Stomach (tissue), 9 donors: ENCODE results near the gene PLPP2. TPM values are rescaled to one million over a fixed set of nuclear protein-coding genes. Genes with fewer than 3 reads are reported as not detected.
"Not testable (repeated sequence)": the region's sequence is repeated elsewhere in the genome, so short reads cannot be mapped to it uniquely, and the experiment has no call there.

Experiments
- DNase-seq, 2 donors: peaks; one replicate each; pipeline versions ENCODE4 v3.0.0 to v3.0.0-alpha.2; 2013 to 2019
- H3K27ac ChIP-seq, 5 donors: fragments of 200-600 bp in 4 of 5; sonication (generic) in 4 of 5; one replicate each; pipeline ENCODE4 v1.5.1; 2013 to 2019; ENCODE audit warnings: mild to moderate bottlenecking in 1 of 5, moderate library complexity in 1 of 5
- H3K27me3 ChIP-seq, 3 donors: fragments of 200-600 bp; sonication (generic); one replicate each; pipeline ENCODE4 v1.5.1; 2017 to 2019; ENCODE audit warnings: mixed run types in 1 of 3
- H3K36me3 ChIP-seq, 4 donors: fragments of 200-600 bp; sonication (generic); 1 replicate in 3 of 4; 2 replicates in 1 of 4; pipeline ENCODE4 v1.5.1; 2016 to 2019
- H3K4me1 ChIP-seq, 4 donors: fragments of 200-600 bp; sonication (generic); one replicate each; pipeline ENCODE4 v1.5.1; 2016 to 2019
- H3K4me3 ChIP-seq, 4 donors: fragments of 200-600 bp; sonication (generic) in 3 of 4; one replicate each; pipeline ENCODE4 v1.5.1; 2016 to 2019; ENCODE audit warnings: mild to moderate bottlenecking in 1 of 4
- H3K9me3 ChIP-seq, 4 donors: fragments of 200-600 bp; sonication (generic); one replicate each; pipeline ENCODE4 v1.5.1; 2016 to 2019
- CTCF ChIP-seq, 7 experiments: fragments of 450-650 bp in 4 of 7; fragments of 200-600 bp in 3 of 7; sonication (generic) in 3 of 7; IDR thresholded peaks; one replicate each; pipeline ENCODE4 v1.5.1; 2016 to 2019; ENCODE audit warnings: antibody characterized with exemption in 7 of 7, control low read depth in 2 of 7, mild to moderate bottlenecking in 1 of 7
- EP300 ChIP-seq: sonication (generic); formaldehyde crosslinking; IDR thresholded peaks from one replicate; pipeline ENCODE4 v1.6.1; 2017; ENCODE audit warnings: antibody characterized with exemption
- POLR2A ChIP-seq, 4 donors: fragments of 450-650 bp; IDR thresholded peaks; one replicate each; pipeline ENCODE4 v1.6.1; 2016; ENCODE audit warnings: antibody characterized with exemption in 4 of 4, control low read depth in 2 of 4, mild to moderate bottlenecking in 1 of 4, moderate library complexity in 1 of 4
- POLR2AphosphoS5 ChIP-seq, 3 donors: sonication (generic); formaldehyde crosslinking; IDR thresholded peaks; one replicate each; pipeline ENCODE4 v1.6.1; 2016; ENCODE audit warnings: antibody characterized with exemption in 3 of 3
- WGBS, 5 donors: extraction: QIAGEN DNeasy Blood & Tissue Kit in 3 of 5; methylation state at CpG; one replicate each; pipeline versions ENCODE4 v1.1.5 to v1.1.7; 2013 to 2018; 5-methylcytosine and 5-hydroxymethylcytosine counted together
- intact Hi-C: fragments of 100-400 bp; cut with DNase I; formaldehyde crosslinking; loops from one replicate; pipeline ENCODE4 v1.15.1; 2023; ENCODE audit warnings: low total_unique reads
- polyA plus RNA-seq, 3 donors: library from polyadenylated mRNA; stranded (reverse); fragments of 200-250 nt; gene quantifications; one replicate each; pipeline ENCODE4 v1.2.3, GENCODE V29; 2013
- total RNA-seq, 5 donors: library from RNA; depleted of rRNA; stranded (reverse); fragments of >200 nt; gene quantifications; one replicate each; pipeline versions ENCODE4 v1.1.0 to v1.2.3, GENCODE V29; 2014 to 2016
- donor health status: healthy with polysubstance abuse.
- donor health status: Bipolar disorder and iron deficiency.
- donor health status: healthy.

PLPP2 gene
- total and polyA plus RNA-seq, 8 donors: 22.2 to 228 (median 46.1) TPM

DNA sequence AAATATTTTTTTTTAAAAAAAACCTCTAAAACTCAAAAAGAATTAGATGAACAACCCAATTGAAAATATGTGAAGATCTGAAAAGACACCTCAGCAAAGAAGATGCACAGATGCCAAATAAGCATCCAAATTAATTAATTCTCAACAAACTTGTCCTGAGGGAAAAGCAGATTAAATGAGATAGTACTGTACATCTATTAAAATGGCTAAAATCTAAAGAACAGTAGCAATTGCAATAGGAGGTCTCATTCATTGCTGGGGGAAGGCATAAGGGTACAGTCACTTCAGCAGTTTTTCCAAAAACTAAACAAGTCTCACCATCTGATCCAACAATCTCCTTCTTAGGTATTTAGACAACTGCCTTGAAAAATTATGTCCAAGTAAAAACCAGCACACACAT lies 22.0 kb downstream of the PLPP2 start:
- intact Hi-C loops: no loop called here

DNA sequence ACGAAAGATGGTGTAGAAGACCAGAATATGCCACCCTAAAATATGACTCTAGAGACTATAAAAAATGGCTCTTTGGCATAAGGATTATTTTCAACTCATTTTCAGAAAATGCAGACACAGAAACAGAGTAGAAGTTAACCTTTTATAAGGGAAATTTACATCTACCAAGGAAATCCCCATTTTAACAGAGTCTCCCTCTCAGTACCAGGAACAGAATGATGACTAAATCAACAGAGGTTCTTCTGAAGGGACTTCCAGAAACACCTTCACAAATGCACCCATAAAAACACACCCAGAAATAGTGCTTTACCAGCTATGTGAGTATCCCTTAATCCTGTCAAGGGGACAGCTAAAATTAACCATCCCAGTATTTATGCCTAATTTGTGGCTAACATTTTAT lies 29.1 kb downstream of the PLPP2 start:
- 85 to 97% (median 92%) methylated on average over 1 of the region's 1 CpG for WGBS, 5 donors
- peaks cover 0 to 52% (median 0%) of the 10 kb centered on the region in 3 donors for H3K27me3 ChIP-seq
- intact Hi-C loops: no loop called here

More for the DNA sequence above, 22.0 kb downstream of the PLPP2 start:
- Histone ChIP-seq H3K4me1 (peaks cover 4 to 14% (median 11%) of the 10 kb centered on the region in 4 donors), H3K36me3 (no peaks in the 10 kb centered on the region), H3K27me3 (peaks cover 0 to 60% (median 0%) of the 10 kb centered on the region in 3 donors), H3K27ac (no peak overlapping the region), H3K4me3 (no peak overlapping the region), H3K9me3 (no peaks in the 10 kb centered on the region)
- no peak for DNase-seq
- TF ChIP-seq POLR2AphosphoS5 (IDR thresholded peaks at IDR 0.05): no peak
- no peak for TF ChIP-seq CTCF (IDR thresholded peaks at IDR 0.05)
- TF ChIP-seq EP300: no peak
- no peak for TF ChIP-seq POLR2A (IDR thresholded peaks at IDR 0.05)

GRCh38 chr19:256804-257203 lies 34.4 kb downstream of the PLPP2 start:
- peaks cover 0 to 30% (median 0%) of the 10 kb centered on the region in 3 donors for H3K27me3 ChIP-seq
- DNase-seq, H3K27ac ChIP-seq, H3K4me1 ChIP-seq, H3K4me3 ChIP-seq, H3K9me3 ChIP-seq, intact Hi-C loops, H3K36me3 ChIP-seq: not testable (repeated sequence)
- 66 to 82% (median 77%) methylated on average over 3 of the region's 3 CpGs for WGBS, 5 donors

More for the DNA sequence above, 29.1 kb downstream of the PLPP2 start:
- DNase-seq: no peak
- Histone ChIP-seq H3K9me3 (no peaks in the 10 kb centered on the region), H3K4me3 (no peak overlapping the region), H3K4me1 (peaks cover 0 to 7% (median 5%) of the 10 kb centered on the region in 4 donors), H3K36me3 (no peaks in the 10 kb centered on the region), H3K27ac (no peak overlapping the region)
- TF ChIP-seq POLR2AphosphoS5 (IDR thresholded peaks at IDR 0.05) (no peak), CTCF (IDR thresholded peaks at IDR 0.05) (no peak), POLR2A (IDR thresholded peaks at IDR 0.05) (no peak), EP300 (no peak)

GRCh38 chr19:252421-253186 lies 38.6 kb downstream of the PLPP2 start:
- DNase-seq, intact Hi-C loops, H3K4me3 ChIP-seq, H3K27ac ChIP-seq, H3K36me3 ChIP-seq, H3K4me1 ChIP-seq, H3K9me3 ChIP-seq: not testable (repeated sequence)
- peaks cover 0 to 30% (median 0%) of the 10 kb centered on the region in 3 donors for H3K27me3 ChIP-seq
- WGBS, 5 donors: 44 to 57% (median 49%) methylated on average over 7 of the region's 7 CpGs

GRCh38 chr19:246551-246950 lies 44.7 kb downstream of the PLPP2 start:
- H3K9me3 ChIP-seq: no peaks in the 10 kb centered on the region
- WGBS, 5 donors: 71 to 86% (median 80%) methylated on average over 21 to 48 of the region's 48 CpGs
- H3K27me3 ChIP-seq: no peaks in the 10 kb centered on the region
- H3K4me1 ChIP-seq: no peaks in the 10 kb centered on the region
- intact Hi-C loops: no loop called here
- no peak overlapping the region for H3K4me3 ChIP-seq
- no peaks in the 10 kb centered on the region for H3K36me3 ChIP-seq
- H3K27ac ChIP-seq: no peak overlapping the region
- DNase-seq: peak in 1 of 2 donors; percentile 8
- no peak for TF ChIP-seq CTCF (IDR thresholded peaks at IDR 0.05)
- TF ChIP-seq EP300: no peak
- TF ChIP-seq POLR2A (IDR thresholded peaks at IDR 0.05): no peak
- no peak for TF ChIP-seq POLR2AphosphoS5 (IDR thresholded peaks at IDR 0.05)

DNA sequence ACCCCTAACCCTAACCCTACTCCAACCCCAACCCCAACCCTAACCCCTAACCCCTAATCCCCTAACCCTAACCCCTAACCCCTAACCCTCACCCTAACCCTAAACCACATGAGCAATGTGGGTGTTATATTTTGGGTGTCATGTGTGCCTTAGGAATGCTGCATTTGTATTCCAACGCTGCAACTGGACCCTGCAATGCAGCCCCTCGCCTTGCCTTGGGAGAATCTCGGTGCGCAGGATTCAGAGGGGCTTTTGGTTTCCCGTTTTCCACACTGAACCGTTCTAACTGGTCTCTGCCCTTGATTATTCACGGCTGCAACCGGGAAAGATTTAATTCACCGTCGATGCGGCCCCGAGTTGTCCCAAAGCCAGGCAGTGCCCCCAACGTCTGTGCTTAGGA lies 45.3 kb downstream of the PLPP2 start:
- DNase-seq: peak in 1 of 2 donors; percentile 8
- peak overlapping the region in 3 of 4 donors; percentile 12 to 28 (median 27) for H3K4me3 ChIP-seq
- H3K27ac ChIP-seq, intact Hi-C loops, H3K4me1 ChIP-seq, H3K27me3 ChIP-seq, H3K36me3 ChIP-seq, H3K9me3 ChIP-seq: not testable (repeated sequence)
- WGBS, 5 donors: 67 to 85% (median 73%) methylated on average over 10 to 13 of the region's 13 CpGs
